H9 (cell line): ENCODE data around the gene OTOGL. TPM values are rescaled to one million over a fixed set of nuclear protein-coding genes. Genes with fewer than 3 reads are reported as not detected.

Source experiments
- DNase-seq: peaks from one replicate; pipeline ENCODE4 v3.0.0-alpha.2; 2017
- H2AFZ ChIP-seq: one replicate; pipeline ENCODE4 v1.6.1; 2013; ENCODE audit warnings: mild to moderate bottlenecking, low read length, control low read depth, moderate library complexity
- H2AK5ac ChIP-seq: 2 replicates; pipeline ENCODE4 v1.6.1; 2013; ENCODE audit warnings: low read length, control low read depth, mixed read lengths; ENCODE audit not compliant: insufficient read length
- H2BK120ac ChIP-seq: one replicate; pipeline ENCODE4 v1.6.1; 2013; ENCODE audit warnings: low read depth, mild to moderate bottlenecking, low read length, control low read depth, inconsistent platforms; ENCODE audit not compliant: poor library complexity, severe bottlenecking
- H2BK12ac ChIP-seq: 2 replicates; pipeline ENCODE4 v1.6.1; 2013; ENCODE audit warnings: low read length, control low read depth, mixed read lengths, low read depth; ENCODE audit not compliant: insufficient read length
- H2BK15ac ChIP-seq: 2 replicates; pipeline ENCODE4 v1.6.1; 2013; ENCODE audit warnings: low read depth, low read length, control low read depth
- H2BK20ac ChIP-seq: one replicate; pipeline ENCODE4 v1.6.1; 2013; ENCODE audit warnings: low read depth, mild to moderate bottlenecking, low read length, control low read depth, inconsistent platforms; ENCODE audit not compliant: poor library complexity, severe bottlenecking
- H2BK5ac ChIP-seq: 2 replicates; pipeline ENCODE4 v1.6.1; 2013; ENCODE audit warnings: low read length, control low read depth, mixed read lengths; ENCODE audit not compliant: insufficient read length
- H3K14ac ChIP-seq: 2 replicates; pipeline ENCODE4 v1.6.1; 2013; ENCODE audit warnings: low read length, control low read depth; ENCODE audit not compliant: insufficient read depth
- H3K18ac ChIP-seq: 2 replicates; pipeline ENCODE4 v1.6.1; 2013; ENCODE audit warnings: low read depth, mild to moderate bottlenecking, mixed read lengths, low read length, control low read depth; ENCODE audit not compliant: insufficient read length
- H3K23ac ChIP-seq: 2 replicates; pipeline ENCODE4 v1.6.1; 2013; ENCODE audit warnings: low read length, control low read depth, mixed read lengths, low read depth; ENCODE audit not compliant: insufficient read length
- H3K23me2 ChIP-seq: 2 replicates; pipeline ENCODE4 v1.6.1; 2013; ENCODE audit warnings: low read depth, mild to moderate bottlenecking, mixed read lengths, low read length, control low read depth; ENCODE audit not compliant: insufficient read length, poor library complexity, severe bottlenecking
- H3K27ac ChIP-seq: 2 replicates; pipeline ENCODE4 v1.5.1; 2013; ENCODE audit warnings: low read length, control low read depth, mixed read lengths, low read depth; ENCODE audit not compliant: insufficient read length
- H3K27me3 ChIP-seq: 2 replicates; pipeline ENCODE4 v1.6.1; 2013; ENCODE audit warnings: low read length, control low read depth, inconsistent platforms; ENCODE audit not compliant: insufficient read depth
- H3K4ac ChIP-seq: 2 replicates; pipeline ENCODE4 v1.6.1; 2013; ENCODE audit warnings: low read depth, mild to moderate bottlenecking, control low read depth, inconsistent platforms, low read length, moderate library complexity
- H3K4me1 ChIP-seq: 2 replicates; pipeline ENCODE4 v1.6.1; 2013; ENCODE audit warnings: low read length, control low read depth, inconsistent platforms; ENCODE audit not compliant: insufficient read depth
- H3K4me2 ChIP-seq: 2 replicates; pipeline ENCODE4 v1.6.1; 2013; ENCODE audit warnings: low read length, control low read depth, mixed read lengths; ENCODE audit not compliant: insufficient read length, insufficient read depth
- H3K56ac ChIP-seq: 2 replicates; pipeline ENCODE4 v1.6.1; 2013; ENCODE audit warnings: low read depth, mild to moderate bottlenecking, mixed read lengths, low read length, control low read depth; ENCODE audit not compliant: insufficient read length
- H3K79me1 ChIP-seq: 2 replicates; pipeline ENCODE4 v1.6.1; 2013; ENCODE audit warnings: low read depth, mild to moderate bottlenecking, moderate library complexity, low read length, control low read depth, inconsistent platforms; ENCODE audit not compliant: insufficient read depth, poor library complexity, severe bottlenecking
- H3K79me2 ChIP-seq: 2 replicates; pipeline ENCODE4 v1.6.1; 2013; ENCODE audit warnings: low read length, control low read depth, inconsistent platforms; ENCODE audit not compliant: insufficient read depth
- H3K9ac ChIP-seq: 2 replicates; pipeline ENCODE4 v1.6.1; 2013; ENCODE audit warnings: low read length, control low read depth, mixed read lengths; ENCODE audit not compliant: insufficient read length; ENCODE audit errors: extremely low read depth
- H3K9me3 ChIP-seq: one replicate; pipeline ENCODE4 v1.6.1; 2013; ENCODE audit warnings: low read depth, low read length, inconsistent platforms; ENCODE audit not compliant: control insufficient read depth
- H3T11ph ChIP-seq: one replicate; pipeline ENCODE4 v1.6.1; 2013; ENCODE audit warnings: mild to moderate bottlenecking, low read length, control low read depth, inconsistent platforms
- H4K20me1 ChIP-seq: one replicate; pipeline ENCODE4 v1.6.1; 2013; ENCODE audit not compliant: control insufficient read depth, insufficient read length, insufficient read depth
- H4K5ac ChIP-seq: 2 replicates; pipeline ENCODE4 v1.6.1; 2013; ENCODE audit warnings: low read depth, mild to moderate bottlenecking, mixed read lengths, low read length, control low read depth; ENCODE audit not compliant: insufficient read length
- H4K8ac ChIP-seq: replicated peaks from 2 replicates; pipeline ENCODE4 v1.6.1; 2013; ENCODE audit warnings: low read length, control low read depth, mixed read lengths, low read depth; ENCODE audit not compliant: insufficient read length
- H4K91ac ChIP-seq: 2 replicates; pipeline ENCODE4 v1.6.1; 2013; ENCODE audit warnings: low read depth, mild to moderate bottlenecking, moderate library complexity, mixed read lengths, low read length, control low read depth; ENCODE audit not compliant: insufficient read length
- H3K27ac Mint-ChIP-seq, 3 experiments: 2 replicates in 2 of 3; 3 replicates in 1 of 3; pipeline ENCODE4 v1.8.0; 2020 to 2021; ENCODE audit warnings: mixed read lengths in 3 of 3, mild to moderate bottlenecking in 1 of 3, moderate library complexity in 1 of 3
- H3K27me3 Mint-ChIP-seq: 2 replicates; pipeline ENCODE4 v1.8.0; 2021; ENCODE audit warnings: low read depth, mild to moderate bottlenecking, moderate library complexity, mixed read lengths
- H3K36me3 Mint-ChIP-seq, 3 experiments: 2 replicates in 2 of 3; 3 replicates in 1 of 3; pipeline ENCODE4 v1.8.0; 2020 to 2021; ENCODE audit warnings: low read depth in 3 of 3, mixed read lengths in 3 of 3; ENCODE audit not compliant: insufficient read depth in 1 of 3
- H3K4me1 Mint-ChIP-seq, 2 experiments: 2 replicates each; pipeline ENCODE4 v1.8.0; 2020; ENCODE audit warnings: mixed read lengths in 2 of 2
- H3K4me3 Mint-ChIP-seq, 2 experiments: 2 replicates in 1 of 2; 3 replicates in 1 of 2; pipeline ENCODE4 v1.8.0; 2020 to 2021; ENCODE audit warnings: mild to moderate bottlenecking in 2 of 2, mixed read lengths in 2 of 2, moderate library complexity in 1 of 2
- H3K9me3 Mint-ChIP-seq, 2 experiments: 2 replicates in 1 of 2; 3 replicates in 1 of 2; pipeline ENCODE4 v1.8.0; 2020; ENCODE audit warnings: mild to moderate bottlenecking in 2 of 2, mixed read lengths in 2 of 2, moderate library complexity in 1 of 2
- WGBS: extraction: QIAGEN DNeasy Blood & Tissue Kit; methylation state at CpG from one replicate; pipeline ENCODE4 v1.1.7; 2013; ENCODE audit warnings: missing lambda C conversion rate, low lambda C conversion rate, mixed read lengths; ENCODE audit not compliant: insufficient read length; ENCODE audit errors: extremely low coverage; 5-methylcytosine and 5-hydroxymethylcytosine counted together
- total RNA-seq: library from RNA; stranded (reverse); gene quantifications from 2 replicates; pipeline ENCODE4 v1.2.1, GENCODE V29; 2021
- TF ChIP-seq, protein P1 (sequence below): fragments of 200-600 bp; sonication (generic); conservative IDR thresholded peaks from 3 replicates; pipeline ENCODE4 v1.8.0; 2021; ENCODE audit warnings: antibody characterized with exemption, mild to moderate bottlenecking

OTOGL gene
- total RNA-seq, 1 experiment from 2014 or later: 0.11 TPM

DNA sequence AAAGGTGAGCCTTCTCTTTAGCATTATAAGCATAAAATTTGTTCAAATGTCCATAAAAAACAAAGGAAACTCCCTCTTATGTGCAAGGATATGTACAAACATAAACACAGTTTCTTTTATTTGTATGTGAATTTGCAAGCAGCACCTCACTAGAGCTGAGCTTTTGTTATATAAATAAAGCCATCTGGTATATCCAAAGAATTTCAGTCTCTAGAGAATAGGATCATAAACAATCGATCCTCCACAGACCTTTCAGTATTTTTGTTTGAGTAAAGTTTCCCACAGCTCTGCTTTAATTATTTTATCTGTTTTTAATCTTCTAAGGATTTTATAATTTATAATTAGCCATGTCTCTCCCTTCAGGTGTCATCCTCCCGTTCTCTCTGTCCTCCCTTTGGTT, 89.2 kb downstream of the OTOGL start:
- Histone ChIP-seq H3K56ac (no peak overlapping the region), H2BK120ac (no peak overlapping the region), H3K9me3 (no peaks in the 10 kb centered on the region), H3K14ac (no peak overlapping the region), H3K9ac (no peak overlapping the region), H3K18ac (no peak overlapping the region), H3K4me1 (peaks cover 3% of the 10 kb centered on the region; the same call in 1 of the 2 replicates), H4K20me1 (no peaks in the 10 kb centered on the region), H3K4me2 (no peak overlapping the region), H4K8ac (no peak overlapping the region), H4K91ac (no peak overlapping the region), H3K23me2 (no peaks in the 10 kb centered on the region), H2BK12ac (no peak overlapping the region), H2BK15ac (no peak overlapping the region), H3K4ac (no peak overlapping the region), H3K79me1 (no peaks in the 10 kb centered on the region), H2AK5ac (no peak overlapping the region), H3K79me2 (no peaks in the 10 kb centered on the region), H3K27me3 (no peaks in the 10 kb centered on the region), H3T11ph (no peak overlapping the region), H3K27ac (no peak overlapping the region), H2BK5ac (no peak overlapping the region), H2AFZ (no peak overlapping the region), H2BK20ac (no peak overlapping the region), H4K5ac (no peak overlapping the region), H3K23ac (no peak overlapping the region)
- DNase-seq: no peak
- TF ChIP-seq, protein P1, sequence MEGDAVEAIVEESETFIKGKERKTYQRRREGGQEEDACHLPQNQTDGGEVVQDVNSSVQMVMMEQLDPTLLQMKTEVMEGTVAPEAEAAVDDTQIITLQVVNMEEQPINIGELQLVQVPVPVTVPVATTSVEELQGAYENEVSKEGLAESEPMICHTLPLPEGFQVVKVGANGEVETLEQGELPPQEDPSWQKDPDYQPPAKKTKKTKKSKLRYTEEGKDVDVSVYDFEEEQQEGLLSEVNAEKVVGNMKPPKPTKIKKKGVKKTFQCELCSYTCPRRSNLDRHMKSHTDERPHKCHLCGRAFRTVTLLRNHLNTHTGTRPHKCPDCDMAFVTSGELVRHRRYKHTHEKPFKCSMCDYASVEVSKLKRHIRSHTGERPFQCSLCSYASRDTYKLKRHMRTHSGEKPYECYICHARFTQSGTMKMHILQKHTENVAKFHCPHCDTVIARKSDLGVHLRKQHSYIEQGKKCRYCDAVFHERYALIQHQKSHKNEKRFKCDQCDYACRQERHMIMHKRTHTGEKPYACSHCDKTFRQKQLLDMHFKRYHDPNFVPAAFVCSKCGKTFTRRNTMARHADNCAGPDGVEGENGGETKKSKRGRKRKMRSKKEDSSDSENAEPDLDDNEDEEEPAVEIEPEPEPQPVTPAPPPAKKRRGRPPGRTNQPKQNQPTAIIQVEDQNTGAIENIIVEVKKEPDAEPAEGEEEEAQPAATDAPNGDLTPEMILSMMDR: no peak
- no peaks in the 10 kb centered on the region for H3K27me3 Mint-ChIP-seq
- H3K9me3 Mint-ChIP-seq: no peaks in the 10 kb centered on the region
- peak overlapping the region in 1 of 3 experiments; percentile 5; a peak in 2 of 7 replicates for H3K27ac Mint-ChIP-seq
- no peak overlapping the region for H3K4me3 Mint-ChIP-seq
- no peaks in the 10 kb centered on the region for H3K36me3 Mint-ChIP-seq
- no CpG with 5 or more reads among the region's 2 CpGs for WGBS
- peaks cover 12% of the 10 kb centered on the region in 2 experiments for H3K4me1 Mint-ChIP-seq
